ENCODE results near the gene HEXA. TPM values are rescaled to one million over a fixed set of nuclear protein-coding genes. Genes with fewer than 3 reads are reported as not detected.

The HEXA gene
- 138 TPM for total RNA-seq
- polyA plus RNA-seq (ENCODE audit: insufficient read depth, low read depth, low replicate concordance) = 199 TPM
- long read RNA-seq, donor 1, full-length matches to known transcripts = 12 of 12 reads
- long read RNA-seq, donor 1, partial matches to known transcripts = 0 of 12 reads
- long read RNA-seq, donor 1, other reads (novel, unspliced or antisense) = 0 of 12 reads
- long read RNA-seq, donor 2, full-length matches to known transcripts = 24 of 31 reads
- long read RNA-seq, donor 2, partial matches to known transcripts = 7 of 31 reads
- long read RNA-seq, donor 2, other reads (novel, unspliced or antisense) = 0 of 31 reads
- long read RNA-seq, donor 3, full-length matches to known transcripts = 31 of 31 reads
- long read RNA-seq, donor 3, partial matches to known transcripts = 0 of 31 reads
- long read RNA-seq, donor 3, other reads (novel, unspliced or antisense) = 0 of 31 reads
- long read RNA-seq, donor 4, full-length matches to known transcripts = 28 of 28 reads
- long read RNA-seq, donor 4, partial matches to known transcripts = 0 of 28 reads
- long read RNA-seq, donor 4, other reads (novel, unspliced or antisense) = 0 of 28 reads
- long read RNA-seq, donor 5, full-length matches to known transcripts = 5 of 5 reads
- long read RNA-seq, donor 5, partial matches to known transcripts = 0 of 5 reads
- long read RNA-seq, donor 5, other reads (novel, unspliced or antisense) = 0 of 5 reads
- long read RNA-seq, donor 6, full-length matches to known transcripts = 29 of 29 reads
- long read RNA-seq, donor 6, partial matches to known transcripts = 0 of 29 reads
- long read RNA-seq, donor 6, other reads (novel, unspliced or antisense) = 0 of 29 reads
- long read RNA-seq, donor 7, full-length matches to known transcripts = 73 of 92 reads
- long read RNA-seq, donor 7, partial matches to known transcripts = 6 of 92 reads
- long read RNA-seq, donor 7, other reads (novel, unspliced or antisense) = 13 of 92 reads
- long read RNA-seq, donor 8, full-length matches to known transcripts = 15 of 15 reads
- long read RNA-seq, donor 8, partial matches to known transcripts = 0 of 15 reads
- long read RNA-seq, donor 8, other reads (novel, unspliced or antisense) = 0 of 15 reads
- long read RNA-seq, donor 9, full-length matches to known transcripts = 9 of 9 reads
- long read RNA-seq, donor 9, partial matches to known transcripts = 0 of 9 reads
- long read RNA-seq, donor 9, other reads (novel, unspliced or antisense) = 0 of 9 reads
- long read RNA-seq, donor 10, full-length matches to known transcripts = 19 of 19 reads
- long read RNA-seq, donor 10, partial matches to known transcripts = 0 of 19 reads
- long read RNA-seq, donor 10, other reads (novel, unspliced or antisense) = 0 of 19 reads

DNA sequence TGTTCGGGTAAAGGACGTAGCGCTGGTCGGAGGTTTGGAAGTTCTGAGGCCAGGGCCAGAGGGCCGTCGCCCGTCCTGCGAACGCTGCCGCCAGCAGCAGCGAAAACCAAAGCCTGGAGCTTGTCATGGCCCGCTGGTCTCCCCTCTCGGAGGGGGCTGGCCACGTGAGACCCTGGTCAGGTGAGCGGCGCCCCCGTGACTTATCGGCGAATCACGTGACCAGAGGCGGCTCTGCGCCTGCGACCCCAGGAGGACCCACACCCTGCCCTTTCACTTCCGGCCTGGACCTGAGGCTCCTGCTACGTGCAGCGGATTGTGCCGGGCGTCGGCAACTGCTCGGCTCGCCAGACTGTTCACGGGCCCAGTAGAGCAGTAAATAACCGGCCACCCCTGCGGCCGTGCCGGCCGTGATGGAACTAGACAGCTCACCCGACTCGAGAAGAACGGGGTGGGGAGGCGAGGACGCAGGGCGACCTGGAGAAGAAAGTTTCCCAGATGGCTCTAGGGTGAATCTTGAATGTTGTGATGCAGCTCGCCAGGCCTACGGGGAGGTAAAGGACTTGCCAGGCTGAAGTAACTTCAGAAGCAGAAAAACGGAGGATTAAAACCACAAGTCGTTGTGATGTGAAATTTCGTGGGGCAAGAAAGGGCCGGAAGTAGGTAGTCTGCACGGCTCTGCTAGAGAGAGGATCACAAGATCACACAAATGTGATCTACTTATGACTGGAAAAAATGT lies at the start of gene HEXA:
TSS of gene HEXA (minus strand) at position 169 of the 736 bp plus-strand sequence. CDS start at position 127, 42 bp downstream.
- Histone ChIP-seq H3K36me3 (ENCODE audit: control insufficient read depth in 2 of 3, insufficient read depth in 3 of 3, low read length in 3 of 3) (no peaks in the 10 kb centered on the region), H3K4me1 (ENCODE audit: control insufficient read depth in 2 of 3, insufficient read depth in 2 of 3, low read depth in 1 of 3, low read length in 3 of 3) (peaks cover 2 to 8% (median 4%) of the 10 kb centered on the region in 3 donors), H3K4me3 (ENCODE audit: low read length in 3 of 3) (peak within 1 kb of the TSS; percentile 74 to 90 (median 79)), H3K9ac (ENCODE audit: low read length in 3 of 3) (peak within 1 kb of the TSS; percentile 77 to 99 (median 95)), H3K27ac (ENCODE audit: low read depth in 2 of 2, low read length in 2 of 2) (peak within 1 kb of the TSS; percentile 94), H3K9me3 (ENCODE audit: control insufficient read depth in 2 of 3, insufficient read depth in 1 of 3, low read length in 3 of 3) (no peaks in the 10 kb centered on the region), H3K27me3 (ENCODE audit: control insufficient read depth, insufficient read depth, low read length) (no peaks in the 10 kb centered on the region)
- TF ChIP-seq, protein P1, sequence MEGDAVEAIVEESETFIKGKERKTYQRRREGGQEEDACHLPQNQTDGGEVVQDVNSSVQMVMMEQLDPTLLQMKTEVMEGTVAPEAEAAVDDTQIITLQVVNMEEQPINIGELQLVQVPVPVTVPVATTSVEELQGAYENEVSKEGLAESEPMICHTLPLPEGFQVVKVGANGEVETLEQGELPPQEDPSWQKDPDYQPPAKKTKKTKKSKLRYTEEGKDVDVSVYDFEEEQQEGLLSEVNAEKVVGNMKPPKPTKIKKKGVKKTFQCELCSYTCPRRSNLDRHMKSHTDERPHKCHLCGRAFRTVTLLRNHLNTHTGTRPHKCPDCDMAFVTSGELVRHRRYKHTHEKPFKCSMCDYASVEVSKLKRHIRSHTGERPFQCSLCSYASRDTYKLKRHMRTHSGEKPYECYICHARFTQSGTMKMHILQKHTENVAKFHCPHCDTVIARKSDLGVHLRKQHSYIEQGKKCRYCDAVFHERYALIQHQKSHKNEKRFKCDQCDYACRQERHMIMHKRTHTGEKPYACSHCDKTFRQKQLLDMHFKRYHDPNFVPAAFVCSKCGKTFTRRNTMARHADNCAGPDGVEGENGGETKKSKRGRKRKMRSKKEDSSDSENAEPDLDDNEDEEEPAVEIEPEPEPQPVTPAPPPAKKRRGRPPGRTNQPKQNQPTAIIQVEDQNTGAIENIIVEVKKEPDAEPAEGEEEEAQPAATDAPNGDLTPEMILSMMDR (IDR thresholded peaks at IDR 0.05; ENCODE audit: borderline replicate concordance, extremely low read depth, insufficient read depth) = no peak
- FAIRE-seq = no peak
- intact Hi-C loops (cut with DNase I) = no loop called here
- DNase-seq = peak; percentile 98 to 100 (median 98)

DNA sequence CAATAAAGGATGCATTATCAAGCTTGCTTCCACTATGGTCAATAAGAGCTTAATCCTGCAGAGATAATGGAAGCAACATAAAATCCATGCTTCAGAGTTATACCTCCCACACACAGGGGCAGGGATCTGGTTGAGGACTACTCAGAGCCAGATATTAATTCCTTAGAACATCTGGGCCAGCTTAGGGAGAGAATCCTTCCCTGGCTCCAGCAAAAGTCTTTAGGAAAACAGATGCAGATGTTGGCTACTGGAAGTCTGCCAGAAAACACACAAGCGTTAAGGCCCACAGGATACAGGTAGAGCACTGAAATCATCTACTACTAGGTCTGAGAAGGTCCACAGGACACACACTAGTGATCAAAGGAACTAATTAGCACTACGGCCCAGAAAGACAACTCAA lies 47.4 kb upstream of the HEXA start:
- intact Hi-C loops (cut with DNase I) = no loop called here
- DNase-seq (no peak), FAIRE-seq (no peak)
- H3K4me3 ChIP-seq (ENCODE audit: low read length in 3 of 3) = no peak overlapping the region
- no peaks in the 10 kb centered on the region for H3K36me3 ChIP-seq (ENCODE audit: control insufficient read depth in 2 of 3, insufficient read depth in 3 of 3, low read length in 3 of 3)
- no peak overlapping the region for H3K27ac ChIP-seq (ENCODE audit: low read depth in 2 of 2, low read length in 2 of 2)
- H3K9ac ChIP-seq (ENCODE audit: low read length in 3 of 3) = no peak overlapping the region
- no peaks in the 10 kb centered on the region for H3K4me1 ChIP-seq (ENCODE audit: control insufficient read depth in 2 of 3, insufficient read depth in 2 of 3, low read depth in 1 of 3, low read length in 3 of 3)
- H3K9me3 ChIP-seq (ENCODE audit: control insufficient read depth in 2 of 3, insufficient read depth in 1 of 3, low read length in 3 of 3) = peaks cover 0 to 3% (median 0%) of the 10 kb centered on the region in 3 donors
- TF ChIP-seq, protein P1 (IDR thresholded peaks at IDR 0.05; ENCODE audit: borderline replicate concordance, extremely low read depth, insufficient read depth) = no peak
- no peaks in the 10 kb centered on the region for H3K27me3 ChIP-seq (ENCODE audit: control insufficient read depth, insufficient read depth, low read length)

GRCh38 chr15:72421484-72421883 lies 45.7 kb upstream of the HEXA start:
- no peak for FAIRE-seq

More at GRCh38 chr15:72421484-72421883, 45.7 kb upstream of the HEXA start:
- intact Hi-C loops (cut with DNase I) = no loop called here
- H3K4me1 ChIP-seq (ENCODE audit: control insufficient read depth in 2 of 3, insufficient read depth in 2 of 3, low read depth in 1 of 3, low read length in 3 of 3) = no peaks in the 10 kb centered on the region
- no peaks in the 10 kb centered on the region for H3K27me3 ChIP-seq (ENCODE audit: control insufficient read depth, insufficient read depth, low read length)
- peaks cover 0 to 3% (median 0%) of the 10 kb centered on the region in 3 donors for H3K9me3 ChIP-seq (ENCODE audit: control insufficient read depth in 2 of 3, insufficient read depth in 1 of 3, low read length in 3 of 3)
- TF ChIP-seq, protein P1 (IDR thresholded peaks at IDR 0.05; ENCODE audit: borderline replicate concordance, extremely low read depth, insufficient read depth) = no peak
- H3K36me3 ChIP-seq (ENCODE audit: control insufficient read depth in 2 of 3, insufficient read depth in 3 of 3, low read length in 3 of 3) = no peaks in the 10 kb centered on the region
- H3K27ac ChIP-seq (ENCODE audit: low read depth in 2 of 2, low read length in 2 of 2) = no peak overlapping the region
- no peak overlapping the region for H3K9ac ChIP-seq (ENCODE audit: low read length in 3 of 3)
- DNase-seq = no peak
- H3K4me3 ChIP-seq (ENCODE audit: low read length in 3 of 3) = no peak overlapping the region

Data from kidney (tissue), 22 donors.